HepG2 (cell line): ENCODE data around the gene GNAZ. TPM values are rescaled to one million over a fixed set of nuclear protein-coding genes. Genes with fewer than 3 reads are reported as not detected.

Experiments
- ATAC-seq: fragments of 200-7000 bp; cut with Tn5 transposase; 3 replicates; pipeline ENCODE4 v1.9.1; 2020; ENCODE audit warnings: mild to moderate bottlenecking, moderate library complexity
- BruUV-seq: library from RNA; stranded (reverse); fragments of 400-500 nt; replicated peaks from 2 replicates; lab custom pipeline; 2021; lab: Mats Ljungman, UMichigan
- CTCF ChIA-PET: fragments of 300-600 bp; formaldehyde crosslinking; extraction: SDS; loops from one replicate; lab custom pipeline; 2021; ENCODE audit warnings: low total read pairs, inconsistent platforms, low intra/inter-chr PET ratio; lab: Yijun Ruan, JAX
- POLR2A ChIA-PET: fragments of 350-600 bp; sonication (Branson Sonifier 250); formaldehyde crosslinking; loops from one replicate; lab custom pipeline; 2020; ENCODE audit warnings: antibody characterized with exemption, inconsistent platforms; lab: Yijun Ruan, JAX
- DNase-seq: peaks from one replicate; pipeline ENCODE4 v3.0.0-alpha.2; 2015; ENCODE audit warnings: low spot score
- FAIRE-seq: peaks from 3 replicates; lab custom pipeline; 2011; peaks lifted over from hg19 to GRCh38; lab: Jason Lieb, UNC
- H2AFZ ChIP-seq: one replicate; pipeline ENCODE4 v1.6.1; 2011; ENCODE audit warnings: low read length, inconsistent platforms
- H3K27ac ChIP-seq: fragments of 300-600 bp; 3 replicates; pipeline ENCODE4 v1.8.0; 2011; ENCODE audit warnings: mixed run types, mild to moderate bottlenecking, mixed read lengths, low read length, inconsistent platforms; ENCODE audit not compliant: insufficient read depth; ENCODE audit errors: extremely low read length
- H3K27me3 ChIP-seq, 2 experiments: fragments of 200-600 bp in 1 of 2; 2 replicates in 1 of 2; 3 replicates in 1 of 2; pipeline versions ENCODE4 v1.6.0 to v1.8.0; 2011; ENCODE audit warnings: low read length in 2 of 2, mild to moderate bottlenecking in 2 of 2, moderate library complexity in 2 of 2, inconsistent platforms in 1 of 2; ENCODE audit not compliant: insufficient read depth in 2 of 2, control insufficient read depth in 1 of 2
- H3K36me3 ChIP-seq, 2 experiments: fragments of 200-600 bp in 1 of 2; replicated peaks in 1 of 2; 2 replicates in 1 of 2; 3 replicates in 1 of 2; pipeline versions ENCODE4 v1.5.1 to v1.8.0; 2011; ENCODE audit warnings: low read length in 2 of 2, inconsistent platforms in 1 of 2; ENCODE audit not compliant: insufficient read depth in 2 of 2, control insufficient read depth in 1 of 2
- H3K4me1 ChIP-seq: 2 replicates; pipeline ENCODE4 v1.5.1; 2012; ENCODE audit warnings: low read length, inconsistent platforms; ENCODE audit not compliant: insufficient read depth
- H3K4me2 ChIP-seq: 2 replicates; pipeline ENCODE4 v1.6.0; 2011; ENCODE audit warnings: low read depth, low read length, inconsistent platforms
- H3K4me3 ChIP-seq, 3 experiments: fragments of 200-600 bp in 1 of 3; sonication (generic), shearing (Covaris generic) in 1 of 3; replicated peaks in 1 of 3; 2 replicates each; pipeline ENCODE4 v1.5.1; 2011 to 2016; ENCODE audit warnings: low read length in 3 of 3, inconsistent platforms in 2 of 3, low read depth in 2 of 3, mild to moderate bottlenecking in 2 of 3, control low read depth in 1 of 3, mixed read lengths in 1 of 3; ENCODE audit not compliant: insufficient read depth in 1 of 3
- H3K79me2 ChIP-seq: one replicate; pipeline ENCODE4 v1.6.1; 2011; ENCODE audit warnings: low read length, inconsistent platforms; ENCODE audit not compliant: insufficient read depth
- H3K9ac ChIP-seq: 2 replicates; pipeline ENCODE4 v1.6.0; 2011; ENCODE audit warnings: mild to moderate bottlenecking, low read depth, low read length, inconsistent platforms; ENCODE audit not compliant: insufficient read depth
- H3K9me3 ChIP-seq: 2 replicates; pipeline ENCODE4 v1.5.1; 2012; ENCODE audit warnings: mild to moderate bottlenecking, low read length
- H4K20me1 ChIP-seq: 2 replicates; pipeline ENCODE4 v1.6.0; 2011; ENCODE audit warnings: inconsistent platforms, mild to moderate bottlenecking, low read length, moderate library complexity; ENCODE audit not compliant: insufficient read depth
- CENPX ChIP-seq: sonication (generic); formaldehyde crosslinking; IDR thresholded peaks from 2 replicates; pipeline ENCODE4 v1.9.0; 2021; ENCODE audit warnings: mild to moderate bottlenecking, missing genetic modification reagents, moderate library complexity
- EHMT2 ChIP-seq: fragments of 200-600 bp; sonication (generic); IDR thresholded peaks from 2 replicates; pipeline ENCODE4 v1.7.0; 2017; ENCODE audit warnings: antibody characterized with exemption, low read depth, low read length, borderline replicate concordance
- FOSL1 ChIP-seq: sonication (generic); formaldehyde crosslinking; IDR thresholded peaks from 2 replicates; pipeline ENCODE4 v1.9.0; 2021; ENCODE audit warnings: missing genetic modification reagents, borderline replicate concordance
- IRF2 ChIP-seq: IDR thresholded peaks from 2 replicates; pipeline ENCODE4 v1.6.1; 2018; ENCODE audit warnings: missing genetic modification reagents, missing compliant biosample characterization
- ZMYM3 ChIP-seq: sonication (generic); formaldehyde crosslinking; IDR thresholded peaks from 2 replicates; pipeline ENCODE4 v1.5.1; 2020; ENCODE audit warnings: mild to moderate bottlenecking, missing genetic modification reagents
- WGBS: methylation state at CpG from one replicate; pipeline ENCODE4 v1.1.6; 2017; ENCODE audit warnings: low lambda C conversion rate; 5-methylcytosine and 5-hydroxymethylcytosine counted together
- in situ Hi-C: cut with HindIII; loops from 2 replicates; pipeline ENCODE4 v1.10.0; 2017; ENCODE audit warnings: low pct_unique_long_range_greater_than_20kb; ENCODE audit not compliant: extremely low pct_ligation_motif_present
- intact Hi-C: fragments of 100-400 bp; cut with micrococcal nuclease; formaldehyde crosslinking; loops from one replicate; pipeline ENCODE4 v1.10.0; 2022; ENCODE audit not compliant: unreplicated experiment
- polyA plus RNA-seq, 8 experiments: library from polyadenylated mRNA; depleted of rRNA in 3 of 8; stranded (reverse) in 7 of 8; unstranded in 1 of 8; fragments of >200 nt; fragmentation: Illumina TruSeq in 4 of 8; extraction: Trizol in 4 of 8; gene quantifications; 2 replicates each; pipeline versions ENCODE4 v1.2.1 to v1.2.3, GENCODE V29; 2011 to 2016; ENCODE audit warnings: low read depth in 4 of 8, missing spikeins in 1 of 8, mixed read lengths in 1 of 8; ENCODE audit not compliant: insufficient read depth in 1 of 8
- total RNA-seq, 5 experiments: library from RNA; depleted of rRNA; stranded (reverse); fragments of >200 nt; fragmentation: Illumina TruSeq; extraction: Trizol; gene quantifications; 2 replicates each; pipeline ENCODE4 v1.2.3, GENCODE V29; 2016; ENCODE audit warnings: low read depth in 1 of 5
- TF ChIP-seq, protein P1 (sequence below): sonication (generic); formaldehyde crosslinking; IDR thresholded peaks from 2 replicates; pipeline ENCODE4 v1.4.0; 2020; ENCODE audit warnings: mild to moderate bottlenecking, missing genetic modification reagents

Gene GNAZ
- total and polyA plus RNA-seq, 2 of the 13 experiments (the other 11 are each of a cell fraction or from before 2014, with no cell fraction given) = 11.4 to 22.3 TPM

DNA sequence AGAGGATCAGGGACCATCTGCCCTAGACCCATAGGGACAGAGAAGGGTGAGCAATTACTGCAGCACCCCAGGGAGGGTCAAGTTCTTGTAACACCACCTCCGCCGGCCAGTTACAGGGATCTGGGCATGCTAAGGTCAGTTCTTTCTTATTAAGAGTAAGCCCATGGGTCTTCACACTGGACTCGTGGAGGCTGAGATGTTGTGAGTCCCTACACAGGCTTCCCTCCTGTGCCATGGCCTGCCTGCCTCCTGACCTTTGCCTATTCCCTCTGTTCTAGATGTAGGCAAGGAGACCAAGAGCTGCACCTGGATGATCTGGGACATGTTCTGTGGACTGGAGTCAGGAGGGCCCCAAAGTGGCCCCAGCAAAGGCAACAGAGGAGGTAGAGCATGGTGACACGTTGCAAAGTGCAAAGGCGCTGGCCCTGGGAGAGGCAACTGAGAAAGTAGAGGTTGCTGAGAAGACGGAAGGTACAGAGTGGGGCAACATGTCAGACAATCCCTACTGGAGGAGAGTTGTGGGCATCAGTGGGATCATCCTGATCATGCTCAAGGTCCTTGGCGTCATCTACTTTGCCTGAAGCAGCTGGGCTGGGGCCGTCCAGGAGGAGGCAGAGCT lies 16.3 kb upstream of the GNAZ start:
- POLR2A ChIA-PET = interaction anchor here (1.5 kb wide), 1 partner anchor 16 kb away, joined by 4 read pairs; the partner anchor contains the start of gene GNAZ
- FAIRE-seq (no peak), ATAC-seq (no peak; the same call in 2 of the 3 replicates)
- Histone ChIP-seq H3K27ac (no peak overlapping the region), H3K9ac (no peak overlapping the region), H3K79me2 (no peaks in the 10 kb centered on the region)
- intact Hi-C loops = no loop called here
- CTCF ChIA-PET = no interaction called here
- 70% methylated on average over 7 of the region's 8 CpGs for WGBS
- TF ChIP-seq EHMT2 = 0 out of 2 replicates have a peak, but pooled peaks have one; percentile 7
- no peak for TF ChIP-seq FOSL1
- TF ChIP-seq, all 625 proteins: peak for 1
- Histone ChIP-seq H3K36me3 (no peaks in the 10 kb centered on the region), H3K4me1 (peaks cover 10% of the 10 kb centered on the region), H4K20me1 (no peaks in the 10 kb centered on the region), H3K9me3 (no peaks in the 10 kb centered on the region), H3K4me3 (no peak overlapping the region), H3K27me3 (peaks cover 1 to 15% of the 10 kb centered on the region in 2 experiments; a peak in 2 of 5 replicates), H2AFZ (no peak overlapping the region), H3K4me2 (0 out of 2 replicates have a peak overlapping the region, but pooled peaks have one; percentile 18)
- BruUV-seq = no TSS peak
- DNase-seq = no peak
- in situ Hi-C loops = no loop called here

DNA sequence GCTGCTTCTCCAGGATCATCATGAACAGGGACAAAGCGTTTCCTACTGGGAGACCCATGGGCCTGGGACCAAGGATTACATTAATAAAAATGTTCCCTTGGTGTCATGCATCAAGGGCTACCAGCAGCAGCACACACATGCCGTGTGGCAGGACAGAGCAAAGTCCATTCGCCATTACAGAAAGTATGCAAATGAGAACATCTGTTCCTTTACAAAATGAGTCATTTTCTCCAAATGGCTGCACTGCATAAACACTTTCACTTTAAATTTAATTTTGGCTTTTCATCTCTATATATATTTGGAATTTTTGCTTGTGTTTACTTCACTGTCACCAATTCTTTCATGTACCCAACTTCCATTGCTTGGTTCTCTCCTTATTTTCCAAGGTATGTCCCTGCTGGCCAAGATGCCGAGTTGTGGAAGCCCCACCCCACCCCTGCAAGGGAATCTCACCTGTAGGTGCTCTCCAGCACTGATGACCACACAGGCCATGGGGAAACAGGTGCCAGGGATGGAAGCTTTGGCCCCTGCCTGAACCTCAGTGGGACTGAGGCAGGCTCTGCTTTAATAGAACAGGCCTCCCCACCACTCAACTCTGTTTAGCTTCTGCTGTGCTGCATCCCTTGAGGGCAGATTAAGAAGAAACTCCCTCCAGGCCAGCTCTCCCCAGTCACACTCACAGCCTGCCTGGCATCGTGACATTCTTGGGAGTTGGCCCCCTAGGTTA lies 15.6 kb upstream of the GNAZ start:
- Histone ChIP-seq H3K4me1 (peaks cover 10% of the 10 kb centered on the region), H3K36me3 (no peaks in the 10 kb centered on the region), H3K79me2 (no peaks in the 10 kb centered on the region), H3K27ac (no peak overlapping the region), H3K27me3 (peaks cover 3 to 22% of the 10 kb centered on the region in 2 experiments; a peak in 3 of 5 replicates), H3K4me3 (no peak overlapping the region), H2AFZ (no peak overlapping the region), H4K20me1 (no peaks in the 10 kb centered on the region), H3K9me3 (no peaks in the 10 kb centered on the region), H3K4me2 (0 out of 2 replicates have a peak overlapping the region, but pooled peaks have one; percentile 18), H3K9ac (no peak overlapping the region)
- BruUV-seq = no TSS peak
- ChIA-PET CTCF (no interaction called here), POLR2A (interaction anchor here (0.8 to 1.5 kb wide), 2 partner anchors 15 to 17 kb away, joined by 3 to 4 read pairs; partner anchors contain the start of gene GNAZ)
- no peak for FAIRE-seq
- 27% methylated on average over 4 of the region's 5 CpGs for WGBS
- intact Hi-C loops (no loop called here), in situ Hi-C loops (no loop called here)
- DNase-seq = no peak
- ATAC-seq = peak; percentile 50
- TF ChIP-seq CENPX (no peak), IRF2 (CRISPR knock-in tag) (no peak), ZMYM3 (no peak)
- TF ChIP-seq, protein P1, sequence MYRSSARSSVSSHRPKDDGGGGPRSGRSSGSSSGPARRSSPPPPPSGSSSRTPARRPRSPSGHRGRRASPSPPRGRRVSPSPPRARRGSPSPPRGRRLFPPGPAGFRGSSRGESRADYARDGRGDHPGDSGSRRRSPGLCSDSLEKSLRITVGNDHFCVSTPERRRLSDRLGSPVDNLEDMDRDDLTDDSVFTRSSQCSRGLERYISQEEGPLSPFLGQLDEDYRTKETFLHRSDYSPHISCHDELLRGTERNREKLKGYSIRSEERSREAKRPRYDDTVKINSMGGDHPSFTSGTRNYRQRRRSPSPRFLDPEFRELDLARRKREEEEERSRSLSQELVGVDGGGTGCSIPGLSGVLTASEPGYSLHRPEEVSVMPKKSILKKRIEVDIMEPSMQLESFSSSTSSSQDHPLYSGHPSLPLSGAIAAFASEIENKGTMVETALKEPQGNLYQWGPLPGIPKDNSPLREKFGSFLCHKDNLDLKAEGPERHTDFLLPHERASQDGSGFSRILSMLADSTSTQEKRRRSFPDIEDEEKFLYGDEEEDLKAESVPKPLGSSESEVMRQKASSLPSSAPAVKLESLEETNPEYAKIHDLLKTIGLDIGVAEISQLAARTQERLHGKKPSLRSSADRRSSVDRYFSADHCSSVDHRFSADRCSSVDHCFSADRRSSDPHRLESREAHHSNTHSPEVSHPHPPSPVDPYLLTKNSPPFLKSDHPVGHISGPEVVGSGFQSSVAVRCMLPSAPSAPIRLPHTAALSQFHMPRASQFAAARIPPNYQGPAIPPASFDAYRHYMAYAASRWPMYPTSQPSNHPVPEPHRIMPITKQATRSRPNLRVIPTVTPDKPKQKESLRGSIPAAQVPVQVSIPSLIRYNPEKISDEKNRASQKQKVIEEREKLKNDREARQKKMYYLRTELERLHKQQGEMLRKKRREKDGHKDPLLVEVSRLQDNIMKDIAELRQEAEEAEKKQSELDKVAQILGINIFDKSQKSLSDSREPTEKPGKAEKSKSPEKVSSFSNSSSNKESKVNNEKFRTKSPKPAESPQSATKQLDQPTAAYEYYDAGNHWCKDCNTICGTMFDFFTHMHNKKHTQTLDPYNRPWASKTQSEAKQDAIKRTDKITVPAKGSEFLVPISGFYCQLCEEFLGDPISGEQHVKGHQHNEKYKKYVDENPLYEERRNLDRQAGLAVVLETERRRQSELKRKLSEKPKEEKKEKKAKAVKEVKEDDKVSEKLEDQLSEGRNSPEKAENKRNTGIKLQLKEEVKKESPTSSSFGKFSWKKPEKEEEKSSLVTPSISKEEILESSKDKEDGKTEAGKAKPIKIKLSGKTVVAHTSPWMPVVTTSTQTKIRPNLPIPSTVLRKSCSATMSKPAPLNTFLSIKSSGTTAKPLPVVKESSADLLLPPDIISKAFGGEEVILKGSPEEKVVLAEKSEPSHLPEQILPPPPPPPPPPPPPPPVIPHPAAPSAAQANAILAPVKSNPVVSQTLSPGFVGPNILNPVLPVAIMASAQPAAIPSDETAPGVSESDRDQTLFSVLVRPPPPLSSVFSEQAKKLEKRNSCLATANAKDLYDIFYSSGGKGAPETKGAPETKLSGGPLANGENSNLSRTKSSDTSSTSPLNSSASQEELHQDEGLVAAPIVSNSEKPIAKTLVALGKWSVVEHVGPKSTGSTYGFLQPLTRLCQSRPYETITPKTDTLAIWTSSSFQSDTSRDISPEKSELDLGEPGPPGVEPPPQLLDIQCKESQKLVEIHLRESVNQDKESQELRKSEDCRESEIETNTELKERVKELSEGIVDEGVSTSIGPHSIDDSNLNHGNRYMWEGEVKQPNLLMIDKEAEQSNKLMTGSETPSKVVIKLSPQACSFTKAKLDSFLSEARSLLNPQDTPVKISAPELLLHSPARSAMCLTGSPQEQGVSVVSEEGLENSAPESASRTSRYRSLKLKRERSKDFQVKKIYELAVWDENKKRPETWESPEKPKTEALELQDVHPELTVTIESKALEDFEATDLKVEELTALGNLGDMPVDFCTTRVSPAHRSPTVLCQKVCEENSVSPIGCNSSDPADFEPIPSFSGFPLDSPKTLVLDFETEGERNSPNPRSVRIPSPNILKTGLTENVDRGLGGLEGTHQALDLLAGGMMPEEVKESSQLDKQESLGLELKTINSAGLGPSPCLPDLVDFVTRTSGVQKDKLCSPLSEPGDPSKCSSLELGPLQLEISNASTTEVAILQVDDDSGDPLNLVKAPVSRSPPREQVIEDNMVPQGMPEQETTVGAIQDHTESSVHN (CRISPR knock-in tag) = no peak
